Stimulated activated CD8-positive, alpha-beta memory T cell treated with anti-CD3 and anti-CD28 coated beads, Interleukin-12 subunit alpha, Interleukin-12 subunit beta, amount 100 ng/mL, for 24 hours (primary cell): ENCODE results near the gene CTRB1.
"Not testable (repeated sequence)": the region's sequence is repeated elsewhere in the genome, so short reads cannot be mapped to it uniquely, and the experiment has no call there.

ENCODE experiments used
- DNase-seq: peaks from one replicate; pipeline ENCODE4 v3.0.0-alpha.2; 2020; ENCODE audit errors: extremely low read depth

Gene CTRB1

GRCh38 chr16:75204410-75204758 is 14.4 kb upstream of the CTRB1 start:
- DNase-seq = no peak

- not testable (repeated sequence) for DNase-seq
These were observed 13.9 kb upstream of the CTRB1 start for GRCh38 chr16:75204905-75205304.

GRCh38 chr16:75205438-75205837 is 13.3 kb upstream of the CTRB1 start:
- not testable (repeated sequence) for DNase-seq

GRCh38 chr16:75205961-75206748 is 12.6 kb upstream of the CTRB1 start:
- not testable (repeated sequence) for DNase-seq

GRCh38 chr16:75206749-75207451 is 11.9 kb upstream of the CTRB1 start, which contains the start of gene CTRB2:
Gene CTRB2 (minus strand): TSS chr16:75207161. CDS start chr16:75207141, 20 bp downstream.
- DNase-seq = no peak

GRCh38 chr16:75207831-75208230 is 11.0 kb upstream of the CTRB1 start:
- DNase-seq = no peak

- DNase-seq = no peak
These were observed 10.5 kb upstream of the CTRB1 start for GRCh38 chr16:75208242-75208825.

- DNase-seq = no peak
These were observed 9.8 kb upstream of the CTRB1 start for GRCh38 chr16:75208861-75209505.

- not testable (repeated sequence) for DNase-seq
These were observed 9.3 kb upstream of the CTRB1 start for GRCh38 chr16:75209514-75209913.

- no peak for DNase-seq
These were observed 8.8 kb upstream of the CTRB1 start for GRCh38 chr16:75209944-75210343.

GRCh38 chr16:75211286-75211685 is 7.5 kb upstream of the CTRB1 start:
- DNase-seq = not testable (repeated sequence)

- no peak for DNase-seq
These were observed 2.7 kb upstream of the CTRB1 start for GRCh38 chr16:75216127-75216526.

GRCh38 chr16:75216576-75216975 is 2.2 kb upstream of the CTRB1 start:
- DNase-seq = no peak

GRCh38 chr16:75217389-75217851 is 1.4 kb upstream of the CTRB1 start:
- DNase-seq = no peak

GRCh38 chr16:75219088-75219487 is 300 bp downstream of the CTRB1 start:
- no peak for DNase-seq

GRCh38 chr16:75219838-75220237 is 1.1 kb downstream of the CTRB1 start:
- DNase-seq = no peak

GRCh38 chr16:75222271-75222783 is 3.5 kb downstream of the CTRB1 start:
- no peak for DNase-seq

GRCh38 chr16:75223129-75223528 is 4.3 kb downstream of the CTRB1 start:
- DNase-seq = not testable (repeated sequence)

- DNase-seq = no peak
These were observed 5.7 kb downstream of the CTRB1 start for GRCh38 chr16:75224306-75225082.

- no peak for DNase-seq
These were observed 6.3 kb downstream of the CTRB1 start for GRCh38 chr16:75225092-75225491.
